Activated T-helper 17 cell treated with anti-CD3 and anti-CD28 coated beads, Interleukin-2, amount 50 U/mL, for 72 hours (primary cell): Measurements from ENCODE around the gene SGCG. TPM values are rescaled to one million over a fixed set of nuclear protein-coding genes. Genes with fewer than 3 reads are reported as not detected.

Experiments used
- ATAC-seq: fragments of 150-1000 bp; cut with Tn5 transposase; replicated peaks from 2 replicates; pipeline ENCODE4 v1.10.0; 2021; ENCODE audit warnings: mild to moderate bottlenecking, moderate library complexity
- H3K27ac Mint-ChIP-seq: one replicate; pipeline ENCODE4 v1.8.0; 2022; ENCODE audit warnings: mixed read lengths
- H3K27me3 Mint-ChIP-seq: one replicate; pipeline ENCODE4 v1.8.0; 2022; ENCODE audit warnings: mixed read lengths
- H3K36me3 Mint-ChIP-seq: one replicate; pipeline ENCODE4 v1.8.0; 2022; ENCODE audit warnings: low read depth, mild to moderate bottlenecking, mixed read lengths
- H3K4me1 Mint-ChIP-seq: one replicate; pipeline ENCODE4 v1.8.0; 2022; ENCODE audit warnings: mixed read lengths
- H3K4me3 Mint-ChIP-seq: one replicate; pipeline ENCODE4 v1.8.0; 2022; ENCODE audit warnings: mild to moderate bottlenecking, mixed read lengths
- H3K9me3 Mint-ChIP-seq: one replicate; pipeline ENCODE4 v1.8.0; 2022; ENCODE audit warnings: mixed read lengths
- total RNA-seq, 2 donors: library from RNA; stranded (reverse); gene quantifications; one replicate each; pipeline ENCODE4 v1.2.3, GENCODE V29; 2022

SGCG gene
- total RNA-seq, 2 donors from 2014 or later: not detected

- Mint-ChIP-seq H3K27ac (peak overlapping the region; percentile 33), H3K27me3 (no peaks in the 10 kb centered on the region), H3K9me3 (no peaks in the 10 kb centered on the region), H3K4me1 (peaks cover 37% of the 10 kb centered on the region), H3K4me3 (peak overlapping the region; percentile 61), H3K36me3 (peaks cover 64% of the 10 kb centered on the region)
- no peak for ATAC-seq
These were observed 191.6 kb downstream of the SGCG start for GRCh38 chr13:23372264-23372906.
